ENCODE results near the gene KIAA0513.

KIAA0513 gene

GRCh38 chr16:85062845-85063244 is 35.2 kb downstream of the KIAA0513 start:
- Histone ChIP-seq H3K36me3 (no peaks in the 10 kb centered on the region), H3K4me3 (ENCODE audit: low read depth, low read length) (no peak overlapping the region), H3K27me3 (ENCODE audit: insufficient read depth, low read depth, severe bottlenecking) (no peaks in the 10 kb centered on the region), H3K9me3 (ENCODE audit: severe bottlenecking) (no peaks in the 10 kb centered on the region), H3K27ac (no peak overlapping the region)
- no peak for DNase-seq
- TF ChIP-seq, protein P1, sequence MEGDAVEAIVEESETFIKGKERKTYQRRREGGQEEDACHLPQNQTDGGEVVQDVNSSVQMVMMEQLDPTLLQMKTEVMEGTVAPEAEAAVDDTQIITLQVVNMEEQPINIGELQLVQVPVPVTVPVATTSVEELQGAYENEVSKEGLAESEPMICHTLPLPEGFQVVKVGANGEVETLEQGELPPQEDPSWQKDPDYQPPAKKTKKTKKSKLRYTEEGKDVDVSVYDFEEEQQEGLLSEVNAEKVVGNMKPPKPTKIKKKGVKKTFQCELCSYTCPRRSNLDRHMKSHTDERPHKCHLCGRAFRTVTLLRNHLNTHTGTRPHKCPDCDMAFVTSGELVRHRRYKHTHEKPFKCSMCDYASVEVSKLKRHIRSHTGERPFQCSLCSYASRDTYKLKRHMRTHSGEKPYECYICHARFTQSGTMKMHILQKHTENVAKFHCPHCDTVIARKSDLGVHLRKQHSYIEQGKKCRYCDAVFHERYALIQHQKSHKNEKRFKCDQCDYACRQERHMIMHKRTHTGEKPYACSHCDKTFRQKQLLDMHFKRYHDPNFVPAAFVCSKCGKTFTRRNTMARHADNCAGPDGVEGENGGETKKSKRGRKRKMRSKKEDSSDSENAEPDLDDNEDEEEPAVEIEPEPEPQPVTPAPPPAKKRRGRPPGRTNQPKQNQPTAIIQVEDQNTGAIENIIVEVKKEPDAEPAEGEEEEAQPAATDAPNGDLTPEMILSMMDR (IDR thresholded peaks at IDR 0.05; ENCODE audit: low read depth, low read length): no peak

DNA sequence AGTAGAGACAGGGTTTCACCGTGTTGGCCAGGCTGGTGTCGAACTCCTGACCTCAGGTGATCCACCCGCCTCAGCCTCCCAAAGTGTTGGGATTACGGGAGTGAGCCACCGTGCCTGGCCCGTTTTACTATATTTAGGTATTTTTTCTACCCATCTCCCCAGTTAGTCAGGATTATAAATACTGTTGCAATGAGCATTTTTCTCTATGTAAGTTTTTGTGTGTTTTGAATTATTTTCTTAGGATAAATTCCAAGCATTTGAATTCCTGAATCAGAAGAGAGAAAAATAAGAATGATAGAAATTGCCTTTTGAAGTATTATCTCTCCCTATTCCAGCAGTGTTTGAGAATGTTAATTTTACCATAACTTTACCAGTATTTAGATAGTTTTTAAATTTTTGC is 36.6 kb downstream of the KIAA0513 start:
- H3K27me3 ChIP-seq (ENCODE audit: insufficient read depth, low read depth, severe bottlenecking): no peaks in the 10 kb centered on the region
- H3K4me3 ChIP-seq (ENCODE audit: low read depth, low read length): no peak overlapping the region
- no peaks in the 10 kb centered on the region for H3K36me3 ChIP-seq
- no peak for DNase-seq
- TF ChIP-seq, protein P1 (IDR thresholded peaks at IDR 0.05; ENCODE audit: low read depth, low read length): no peak
- no peak overlapping the region for H3K27ac ChIP-seq
- H3K9me3 ChIP-seq (ENCODE audit: severe bottlenecking): no peaks in the 10 kb centered on the region

DNA sequence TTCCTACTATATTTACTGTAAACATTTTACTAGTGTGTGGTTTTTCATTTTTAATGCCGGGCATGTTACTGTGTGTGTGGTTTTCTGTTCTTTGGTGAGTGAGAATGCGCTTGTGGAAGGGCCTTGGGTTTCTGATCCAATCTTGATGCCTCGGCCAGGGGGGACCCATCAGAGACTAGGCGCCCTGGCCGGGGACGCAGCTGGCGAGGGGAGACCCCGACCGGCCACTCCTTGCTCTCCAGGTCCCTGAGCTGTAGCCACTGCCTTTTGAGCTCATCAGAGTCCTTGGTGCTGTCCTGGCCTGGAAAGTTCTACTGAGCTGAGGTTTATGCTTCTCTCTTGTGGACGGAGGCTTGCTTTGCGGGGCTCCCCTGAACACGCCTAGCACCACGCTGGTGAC is 37.5 kb downstream of the KIAA0513 start:
- no peak overlapping the region for H3K27ac ChIP-seq
- TF ChIP-seq, protein P1 (IDR thresholded peaks at IDR 0.05; ENCODE audit: low read depth, low read length): no peak
- H3K36me3 ChIP-seq: no peaks in the 10 kb centered on the region

GRCh38 chr16:85066346-85066885 is 38.8 kb downstream of the KIAA0513 start:
- TF ChIP-seq, protein P1 (IDR thresholded peaks at IDR 0.05; ENCODE audit: low read depth, low read length): no peak
- no peaks in the 10 kb centered on the region for H3K36me3 ChIP-seq
- DNase-seq: no peak
- no peaks in the 10 kb centered on the region for H3K27me3 ChIP-seq (ENCODE audit: insufficient read depth, low read depth, severe bottlenecking)
- H3K27ac ChIP-seq: no peak overlapping the region
- H3K9me3 ChIP-seq (ENCODE audit: severe bottlenecking): no peaks in the 10 kb centered on the region
- H3K4me3 ChIP-seq (ENCODE audit: low read depth, low read length): no peak overlapping the region

More for the DNA sequence above, 37.5 kb downstream of the KIAA0513 start:
- Histone ChIP-seq H3K9me3 (ENCODE audit: severe bottlenecking) (no peaks in the 10 kb centered on the region), H3K4me3 (ENCODE audit: low read depth, low read length) (no peak overlapping the region), H3K27me3 (ENCODE audit: insufficient read depth, low read depth, severe bottlenecking) (no peaks in the 10 kb centered on the region)
- DNase-seq: no peak

GRCh38 chr16:85067024-85067423 is 39.4 kb downstream of the KIAA0513 start:
- TF ChIP-seq, protein P1 (IDR thresholded peaks at IDR 0.05; ENCODE audit: low read depth, low read length): no peak
- H3K4me3 ChIP-seq (ENCODE audit: low read depth, low read length): no peak overlapping the region
- no peaks in the 10 kb centered on the region for H3K27me3 ChIP-seq (ENCODE audit: insufficient read depth, low read depth, severe bottlenecking)
- no peaks in the 10 kb centered on the region for H3K9me3 ChIP-seq (ENCODE audit: severe bottlenecking)
- no peak overlapping the region for H3K27ac ChIP-seq
- H3K36me3 ChIP-seq: no peaks in the 10 kb centered on the region
- DNase-seq: no peak

GRCh38 chr16:85067426-85067825 is 39.8 kb downstream of the KIAA0513 start:
- Histone ChIP-seq H3K4me3 (ENCODE audit: low read depth, low read length) (no peak overlapping the region), H3K27me3 (ENCODE audit: insufficient read depth, low read depth, severe bottlenecking) (no peaks in the 10 kb centered on the region), H3K36me3 (no peaks in the 10 kb centered on the region), H3K9me3 (ENCODE audit: severe bottlenecking) (no peaks in the 10 kb centered on the region), H3K27ac (no peak overlapping the region)
- TF ChIP-seq, protein P1 (IDR thresholded peaks at IDR 0.05; ENCODE audit: low read depth, low read length): no peak
- DNase-seq: no peak

All from WERI-Rb-1 (cell line).